ENCODE measurements around the gene ZNF837.
"Not testable (repeated sequence)": the region's sequence is repeated elsewhere in the genome, so short reads cannot be mapped to it uniquely, and the experiment has no call there.

Gene ZNF837

DNA sequence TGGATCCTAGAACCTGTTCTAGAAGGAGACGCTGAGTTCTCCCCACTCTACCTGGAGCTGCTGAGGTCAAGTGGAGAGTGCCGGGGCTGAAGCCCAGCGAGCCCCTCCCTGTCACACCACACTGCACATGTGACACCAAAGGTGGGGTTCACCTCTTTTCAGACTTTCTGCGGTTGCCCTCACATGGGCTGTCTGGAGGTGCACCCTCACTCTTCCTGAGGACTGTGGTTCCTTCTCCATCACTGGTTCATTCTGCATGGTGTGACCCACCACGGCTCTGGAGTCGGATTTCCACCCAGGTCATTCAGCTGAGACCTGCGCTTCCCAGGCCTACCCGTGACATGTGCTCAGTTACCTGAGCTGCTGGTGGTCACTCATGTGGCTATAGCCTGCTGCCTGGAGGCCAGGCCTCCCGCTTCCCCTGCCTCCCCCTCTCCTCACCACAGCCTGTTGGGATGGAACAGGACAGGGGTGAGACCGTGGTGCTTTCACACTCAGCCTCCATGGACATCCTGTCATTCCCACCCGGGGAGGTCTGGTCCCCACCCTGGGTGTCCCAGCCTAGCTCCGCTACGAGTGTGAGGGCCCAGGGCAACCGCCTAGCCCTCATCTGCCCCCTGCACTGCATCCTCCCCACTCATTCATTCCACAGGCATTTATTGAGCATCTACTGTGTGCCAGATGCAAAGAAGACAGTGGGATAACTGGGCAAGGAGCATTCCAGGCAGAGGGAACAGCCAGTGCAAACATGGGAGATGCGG is 26.9 kb downstream of the ZNF837 start:
- no peak for DNase-seq
- intact Hi-C loops (cut with DNase I), result no loop called here

DNA sequence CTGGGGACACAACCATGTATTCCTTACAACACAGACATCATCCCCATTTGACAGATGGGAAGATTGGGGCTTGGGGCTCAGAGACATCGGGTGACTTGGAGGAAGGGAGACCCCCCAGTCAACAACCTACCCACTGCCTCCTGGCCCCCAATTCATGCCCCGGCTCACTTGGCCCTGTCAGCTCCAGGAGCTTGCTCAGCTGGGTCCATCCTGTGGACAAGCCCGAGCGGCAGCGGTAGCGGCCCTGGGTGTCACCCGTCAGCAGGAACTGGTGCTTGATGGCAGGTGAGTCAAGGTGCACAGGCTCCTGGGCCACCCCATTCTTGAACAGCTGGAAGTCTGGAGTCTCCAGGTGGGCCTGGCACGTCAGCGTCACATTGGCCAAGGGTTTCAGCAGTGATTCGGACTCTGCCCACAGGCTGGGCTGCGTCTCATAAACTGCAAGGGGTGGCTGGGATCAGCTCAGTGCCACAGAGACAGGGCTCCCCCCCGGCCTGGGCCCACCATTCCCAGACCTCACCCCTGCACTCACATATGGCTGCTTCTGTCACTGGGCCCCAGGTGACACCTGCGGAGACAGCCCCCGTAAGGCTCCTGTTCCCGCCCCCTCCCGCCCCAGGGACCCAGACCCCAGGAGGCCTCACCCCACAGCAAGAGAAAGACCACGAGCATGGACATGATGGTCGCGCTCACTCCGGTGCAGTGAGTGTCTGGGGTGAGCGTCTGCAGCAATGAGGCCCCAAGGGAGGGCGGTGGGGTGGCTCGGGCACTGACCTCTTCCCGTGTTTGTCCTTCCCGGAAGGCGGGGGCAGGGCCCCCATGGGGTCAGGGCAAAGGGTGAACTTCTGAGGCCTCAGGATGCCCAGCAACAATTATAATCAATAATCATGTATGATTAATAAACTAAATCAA is 27.8 kb downstream of the ZNF837 start, which contains the start of gene A1BG:
A1BG (minus strand) TSS at position 733 of the 912 bp plus-strand sequence; CDS start at position 678, 55 bp downstream.
- intact Hi-C loops (cut with DNase I), result no loop called here
- no peak for DNase-seq

DNA sequence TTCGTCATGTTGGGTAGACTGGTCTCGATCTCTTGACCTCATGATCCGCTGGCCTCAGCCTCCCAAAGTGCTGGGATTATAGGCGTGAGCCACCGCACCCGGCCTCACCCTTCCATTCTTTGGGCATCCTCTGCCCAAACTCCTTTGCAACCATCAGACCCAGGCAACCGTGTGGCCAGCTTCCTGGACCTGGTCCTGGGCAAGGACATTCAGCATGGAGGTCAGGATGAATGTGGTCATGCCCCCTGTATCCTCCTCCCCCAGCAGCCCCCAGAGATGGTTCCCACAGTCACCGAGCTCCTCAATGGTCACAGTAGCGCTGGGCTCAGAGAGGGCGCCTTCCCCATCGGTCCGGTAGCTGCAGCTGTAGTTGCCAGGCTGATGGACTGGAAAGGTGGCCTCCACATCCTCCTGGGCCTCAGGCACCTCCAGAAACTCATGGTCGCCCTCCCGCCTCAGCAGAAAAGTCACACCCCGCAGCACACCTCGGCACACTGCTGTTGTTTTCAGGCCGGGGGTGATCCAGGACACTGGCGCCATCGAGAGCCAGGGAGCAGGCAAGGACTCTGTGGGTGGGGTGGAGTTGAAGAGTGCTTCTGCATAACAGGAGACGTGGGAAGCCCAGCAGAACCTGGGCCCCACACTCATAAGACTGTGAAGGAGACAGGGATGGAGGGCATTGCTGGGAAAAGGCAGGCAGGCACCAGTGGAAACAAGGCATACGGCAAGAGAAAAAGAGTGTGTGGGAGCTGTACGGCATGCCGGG is 28.7 kb downstream of the ZNF837 start:
- intact Hi-C loops (cut with DNase I), result no loop called here
- DNase-seq, result peak in 1 of 42 donors; percentile 28

DNA sequence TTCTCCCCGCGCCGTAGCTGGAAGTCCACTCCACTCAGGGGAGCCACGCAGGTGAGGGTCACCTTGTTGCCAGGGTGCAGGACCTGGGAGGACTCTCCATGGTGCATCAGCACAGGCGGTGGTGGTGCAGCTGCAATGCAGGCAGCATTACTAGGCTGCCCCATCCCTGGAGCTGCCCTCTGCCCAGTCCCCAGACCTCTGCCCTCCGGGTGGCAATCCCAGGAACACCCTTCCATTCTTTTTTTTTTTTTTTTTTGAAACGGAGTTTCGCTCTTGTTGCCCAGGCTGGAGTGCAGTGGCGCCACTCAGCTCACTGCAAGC is 29.3 kb downstream of the ZNF837 start:
- intact Hi-C loops (cut with DNase I), result no loop called here
- no peak for DNase-seq

DNA sequence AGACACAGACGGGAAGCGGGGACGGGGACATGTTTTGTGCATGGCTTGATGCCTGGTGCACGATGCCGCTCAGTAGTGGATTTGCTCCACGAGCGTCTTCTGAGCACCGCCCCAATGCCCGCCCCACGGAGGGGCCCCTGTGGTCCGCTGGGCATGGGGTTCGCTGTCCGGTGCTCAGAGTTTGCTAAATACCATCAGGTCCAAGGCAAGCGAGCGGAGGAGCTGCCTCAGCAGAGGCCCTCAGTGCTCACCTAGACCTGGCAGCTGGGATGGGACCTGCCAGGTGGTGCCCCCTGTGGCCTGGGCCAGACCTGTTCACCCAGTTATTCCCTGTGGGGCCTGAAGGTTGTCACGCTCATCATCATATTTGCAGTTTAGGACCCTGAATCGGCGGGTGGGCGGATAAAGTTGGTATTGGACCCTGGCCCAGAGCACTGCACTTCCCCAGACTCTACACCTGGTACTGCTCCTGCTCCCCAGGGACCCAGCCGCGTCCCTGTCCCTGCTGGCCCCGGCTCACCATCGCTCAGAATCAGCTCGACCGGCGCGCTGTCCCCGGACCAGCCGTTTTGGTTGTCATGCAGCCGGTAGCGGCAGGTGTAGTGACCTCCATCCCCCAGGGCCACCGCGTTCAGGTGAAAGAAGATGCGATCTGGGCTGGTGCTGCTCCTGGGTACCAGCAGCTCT is 29.8 kb downstream of the ZNF837 start:
- intact Hi-C loops (cut with DNase I), result no loop called here
- DNase-seq, result no peak

DNA sequence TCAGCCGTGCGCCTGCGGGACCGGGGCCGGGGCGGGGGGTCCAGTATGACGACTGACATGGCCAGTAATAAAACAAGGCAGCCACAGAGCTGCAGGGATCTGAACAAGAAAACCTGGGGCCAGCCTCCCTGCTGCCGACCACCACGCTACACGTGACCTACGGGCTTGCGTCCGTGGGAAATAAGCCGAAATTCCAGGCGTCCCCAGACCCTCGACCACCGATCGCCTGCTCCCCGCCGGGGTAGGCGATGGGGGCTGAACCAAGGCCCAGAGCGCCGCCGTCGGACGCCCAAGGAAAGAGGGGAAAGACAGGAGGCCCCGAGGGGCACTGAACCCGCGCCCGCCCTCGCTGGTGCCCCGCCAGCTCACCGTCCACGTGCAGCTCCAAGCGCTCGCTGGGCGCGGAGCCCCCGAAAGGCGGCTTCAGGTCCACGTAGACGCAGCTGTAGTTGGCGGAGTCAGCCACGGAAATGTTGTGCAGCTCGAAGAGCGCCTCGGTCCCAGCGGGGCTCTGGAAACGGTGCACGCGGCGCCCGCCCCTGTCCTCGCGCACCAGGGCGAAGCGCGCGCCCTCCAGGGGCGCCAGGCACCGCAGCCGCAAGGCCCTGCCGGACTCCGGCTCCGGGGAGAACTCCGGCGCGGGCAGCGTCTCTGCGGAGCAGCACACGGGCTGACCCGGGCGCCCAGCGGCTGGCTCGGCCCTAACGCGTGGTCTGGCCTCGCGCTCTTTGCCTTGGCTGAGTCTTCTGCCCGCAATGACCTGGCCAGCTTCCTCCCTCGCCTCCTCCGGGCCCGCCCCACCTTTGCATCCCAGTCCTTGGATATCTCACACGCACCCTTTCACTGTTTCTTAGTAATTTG is 30.6 kb downstream of the ZNF837 start:
- intact Hi-C loops (cut with DNase I), result no loop called here
- no peak for DNase-seq

DNA sequence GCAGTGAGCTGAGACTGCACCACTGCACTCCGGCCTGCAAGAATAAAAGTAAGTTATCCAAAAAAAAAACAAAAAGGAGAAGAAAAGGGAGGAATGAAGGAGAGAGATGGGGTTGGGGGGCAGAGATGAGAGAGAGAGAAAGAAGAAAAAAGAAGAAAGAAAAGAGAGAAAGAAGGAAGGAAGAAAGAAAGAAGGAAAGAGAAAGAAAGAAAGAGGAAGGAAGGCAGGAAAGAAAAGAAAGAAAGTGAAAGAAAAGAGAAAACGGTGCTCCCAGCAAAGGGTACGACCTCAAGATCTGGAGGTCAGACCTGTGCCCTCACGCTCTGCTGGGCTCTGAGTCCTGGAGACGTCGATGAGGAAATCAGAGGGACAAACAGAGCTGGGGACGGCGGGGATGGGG is 31.2 kb downstream of the ZNF837 start:
- no peak for DNase-seq
- intact Hi-C loops (cut with DNase I), result no loop called here

DNA sequence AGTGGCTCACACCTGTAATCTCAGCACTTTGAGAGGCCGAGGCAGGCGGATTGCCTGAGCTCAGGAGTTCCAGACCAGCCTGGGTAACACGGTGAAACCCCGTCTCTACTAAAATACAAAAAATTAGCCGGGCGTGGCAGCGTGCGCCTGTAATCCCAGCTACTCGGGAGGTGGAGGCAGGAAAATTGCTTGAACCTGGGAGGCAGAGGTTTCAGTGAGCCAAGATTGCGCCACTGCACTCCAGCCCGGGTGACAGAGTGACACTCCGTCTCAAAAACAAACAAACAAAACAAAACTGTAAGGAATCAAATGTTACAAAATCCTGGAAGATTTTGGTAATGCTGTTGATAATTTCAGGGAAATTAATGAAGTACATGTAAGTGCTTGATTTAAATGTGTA is 32.8 kb downstream of the ZNF837 start:
- DNase-seq, result peak in 3 of 42 donors; percentile 8 to 37 (median 33)
- intact Hi-C loops (cut with DNase I), result not testable (repeated sequence)

DNA sequence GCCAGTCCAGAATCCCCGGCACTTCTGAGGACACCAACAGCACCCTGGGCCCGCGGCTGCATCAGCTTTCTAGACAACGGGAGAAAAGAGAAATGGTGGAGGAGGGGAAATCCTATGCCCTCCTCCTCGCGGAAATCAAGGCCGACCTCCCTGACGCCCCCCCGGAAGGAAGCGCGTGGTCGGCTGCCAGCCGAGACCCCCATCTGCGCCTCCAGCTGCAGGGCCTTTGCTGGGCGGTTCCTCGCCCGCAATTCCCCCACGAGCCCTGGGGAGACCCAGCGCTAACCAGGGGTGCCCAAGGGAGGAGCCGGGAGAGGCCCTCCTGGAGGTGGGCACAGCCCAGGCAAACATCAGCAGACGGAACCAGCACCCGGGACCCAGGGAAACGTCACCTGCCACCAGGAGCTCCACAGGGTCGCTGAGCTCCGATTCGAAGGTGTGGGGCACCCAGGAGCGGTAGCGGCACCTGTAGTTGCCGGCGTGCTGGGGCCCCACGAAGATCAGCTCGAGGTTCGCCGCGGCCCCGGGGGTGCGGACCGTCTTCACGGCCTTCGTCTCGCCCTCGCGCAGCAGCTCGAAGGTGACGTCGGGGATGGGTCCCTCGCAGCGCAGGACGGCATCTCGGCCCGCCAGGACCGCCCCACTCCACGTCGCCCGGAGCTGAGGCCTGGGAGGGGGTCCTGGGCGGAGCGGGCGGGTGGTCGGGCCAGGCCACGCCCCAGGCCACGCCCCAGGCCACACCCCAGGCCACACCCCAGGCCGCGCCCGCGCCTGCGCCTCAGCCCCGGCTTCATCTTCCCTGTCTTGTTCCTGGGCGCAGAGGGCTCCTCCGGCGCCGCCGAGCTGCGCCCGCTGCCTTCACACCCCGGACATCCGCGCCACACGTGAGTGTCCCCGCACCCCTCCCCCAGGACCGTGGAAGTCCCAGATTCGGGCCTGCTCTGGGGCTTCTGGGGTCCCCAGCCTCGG is 33.6 kb downstream of the ZNF837 start:
- DNase-seq, result peak; percentile 46 to 90 (median 82)

DNA sequence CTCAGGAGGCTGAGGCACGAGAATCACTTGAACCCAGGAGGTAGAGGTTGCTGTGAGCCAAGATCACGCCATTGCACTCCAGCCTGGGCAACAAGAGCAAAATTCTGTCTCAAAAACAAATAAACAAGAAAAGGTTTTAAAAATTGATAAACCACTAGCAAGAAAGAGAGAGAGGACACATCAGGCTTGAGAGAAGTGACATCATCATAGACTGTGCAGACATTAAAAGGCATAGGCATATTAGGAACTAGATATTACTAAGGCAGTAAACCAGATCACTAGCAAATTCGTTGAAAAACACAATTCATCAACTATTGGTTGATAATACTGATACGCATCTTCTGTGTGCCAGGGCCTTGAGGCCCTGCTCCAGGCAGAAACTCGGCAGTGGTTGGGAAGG is 35.3 kb downstream of the ZNF837 start:
- no peak for DNase-seq
- intact Hi-C loops (cut with DNase I), result no loop called here

More for the DNA sequence above, 33.6 kb downstream of the ZNF837 start:
- intact Hi-C loops (cut with DNase I), result no loop called here

DNA sequence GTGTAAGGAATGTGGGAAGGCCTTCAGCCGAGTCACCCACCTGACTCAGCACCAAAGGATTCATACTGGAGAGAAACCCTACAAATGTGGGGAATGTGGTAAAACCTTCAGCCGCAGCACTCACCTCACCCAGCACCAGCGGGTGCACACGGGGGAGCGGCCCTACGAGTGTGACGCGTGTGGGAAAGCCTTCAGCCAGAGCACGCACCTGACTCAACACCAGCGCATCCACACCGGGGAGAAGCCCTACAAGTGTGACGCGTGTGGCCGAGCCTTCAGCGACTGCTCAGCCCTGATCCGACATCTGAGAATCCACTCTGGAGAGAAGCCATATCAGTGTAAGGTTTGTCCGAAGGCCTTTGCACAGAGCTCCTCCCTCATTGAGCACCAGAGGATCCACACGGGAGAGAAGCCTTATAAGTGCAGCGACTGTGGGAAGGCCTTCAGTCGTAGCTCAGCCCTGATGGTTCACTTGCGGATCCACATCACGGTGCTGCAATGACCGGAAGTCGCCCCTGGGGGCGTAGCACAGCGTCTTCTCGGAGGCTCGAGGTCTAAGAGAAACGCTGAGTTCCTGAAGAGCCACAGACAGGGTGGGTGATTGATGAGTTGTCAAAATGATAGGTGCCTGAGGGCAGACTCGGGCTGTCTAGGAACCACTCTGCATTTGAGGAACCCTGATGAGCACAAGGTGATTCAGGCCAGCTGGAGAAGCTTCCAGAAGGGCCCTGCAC is 41.8 kb downstream of the ZNF837 start:
- intact Hi-C loops (cut with DNase I), result no loop called here
- peak in 1 of 42 donors; percentile 26 for DNase-seq

DNA sequence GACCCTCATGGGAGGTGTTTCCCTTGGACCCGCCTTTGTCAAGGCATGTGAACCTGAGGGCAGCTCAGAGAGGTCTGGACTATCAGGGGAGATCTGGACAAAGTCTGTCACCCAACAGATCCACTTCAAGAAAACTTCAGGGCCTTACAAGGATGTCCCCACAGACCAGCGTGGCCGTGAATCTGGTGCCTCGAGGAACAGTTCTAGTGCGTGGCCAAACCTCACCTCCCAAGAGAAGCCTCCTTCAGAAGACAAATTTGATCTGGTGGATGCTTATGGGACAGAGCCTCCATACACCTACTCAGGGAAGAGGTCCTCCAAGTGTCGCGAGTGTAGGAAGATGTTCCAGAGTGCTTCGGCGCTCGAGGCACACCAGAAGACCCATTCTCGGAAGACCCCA is 42.5 kb downstream of the ZNF837 start:
- intact Hi-C loops (cut with DNase I), result no loop called here
- no peak for DNase-seq

DNA sequence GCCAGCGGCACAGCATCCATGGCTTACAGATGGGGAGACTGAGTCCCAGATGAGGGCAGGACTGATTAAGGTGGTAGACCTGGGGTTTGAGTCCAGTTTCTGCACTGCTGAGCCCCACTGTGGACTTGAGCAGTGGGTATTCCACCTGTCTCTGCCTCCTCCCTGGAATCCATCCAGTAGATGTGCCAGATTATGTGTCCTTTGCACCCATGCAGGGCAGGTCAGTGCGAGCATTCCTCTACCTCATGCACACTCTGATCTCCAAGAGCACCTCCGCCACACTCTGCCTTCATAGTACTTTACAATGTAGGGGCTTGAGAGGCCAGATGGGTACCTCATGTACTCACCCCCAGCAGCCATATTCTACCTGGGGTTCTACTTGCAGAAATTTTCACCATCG is 44.0 kb downstream of the ZNF837 start:
- intact Hi-C loops (cut with DNase I), result no loop called here
- DNase-seq, result no peak

DNA sequence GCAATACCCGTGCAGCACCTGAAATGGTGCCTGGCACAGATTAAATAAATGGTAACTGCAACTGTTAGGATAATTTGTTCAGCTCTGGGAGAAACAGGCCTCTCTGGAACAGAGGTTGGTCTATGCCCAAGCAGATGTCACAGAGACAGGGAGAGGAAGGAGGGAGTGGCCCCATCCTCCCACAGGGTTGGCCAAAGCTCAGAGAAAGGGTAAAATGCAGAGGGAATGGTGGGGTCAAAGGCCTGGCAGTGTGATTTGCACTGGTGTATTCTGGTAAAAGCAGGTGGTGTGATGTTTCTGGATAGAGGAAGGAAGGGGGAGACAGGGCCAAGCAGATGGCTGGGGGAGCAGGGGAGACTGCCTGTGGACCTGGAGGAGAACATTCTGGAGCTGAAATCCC is 44.6 kb downstream of the ZNF837 start:
- intact Hi-C loops (cut with DNase I), result no loop called here

DNA sequence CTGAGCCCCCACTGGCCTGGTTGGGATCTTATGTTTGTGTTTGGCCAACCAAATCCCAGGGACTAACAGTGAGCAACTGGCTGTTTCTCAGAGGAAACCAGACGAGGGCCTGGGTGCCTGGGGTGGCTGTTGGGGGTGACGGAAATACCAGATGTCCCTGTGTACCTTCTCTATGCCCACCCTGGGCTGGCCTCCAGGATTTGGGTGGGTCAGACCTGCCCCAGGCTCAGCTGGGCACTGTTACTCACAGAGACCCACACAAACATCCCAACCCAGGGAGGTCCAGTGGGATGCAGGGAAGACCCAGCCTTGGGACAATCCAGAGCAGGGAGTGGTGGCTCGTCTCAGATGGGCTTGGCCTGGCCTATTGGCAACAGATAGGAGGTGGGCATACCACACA is 45.2 kb downstream of the ZNF837 start:
- DNase-seq, result no peak
- intact Hi-C loops (cut with DNase I), result no loop called here

More for the DNA sequence above, 44.6 kb downstream of the ZNF837 start:
- no peak for DNase-seq

DNA sequence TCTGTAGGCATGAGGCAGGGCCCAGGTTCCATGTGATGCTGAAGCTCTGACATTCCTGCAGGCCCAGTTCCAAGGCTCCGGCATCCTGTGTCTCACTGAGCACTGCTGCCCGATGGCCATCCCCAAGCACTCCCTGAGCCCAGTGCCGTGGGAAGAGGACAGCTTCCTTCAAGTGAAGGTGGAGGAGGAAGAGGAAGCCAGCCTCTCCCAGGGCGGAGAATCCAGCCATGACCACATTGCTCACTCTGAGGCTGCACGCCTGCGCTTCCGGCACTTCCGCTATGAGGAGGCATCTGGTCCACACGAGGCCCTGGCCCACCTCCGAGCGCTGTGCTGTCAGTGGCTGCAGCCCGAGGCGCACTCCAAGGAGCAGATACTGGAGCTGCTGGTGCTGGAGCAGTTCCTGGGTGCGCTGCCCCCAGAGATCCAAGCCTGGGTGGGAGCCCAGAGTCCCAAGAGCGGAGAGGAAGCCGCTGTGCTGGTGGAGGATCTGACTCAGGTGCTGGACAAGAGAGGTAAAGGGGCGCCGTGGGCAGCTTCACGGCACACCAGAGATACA is 46.1 kb downstream of the ZNF837 start:
- intact Hi-C loops (cut with DNase I), result no loop called here
- no peak for DNase-seq
